PC-9 (cell line): ENCODE measurements around the gene KCTD7.

ENCODE experiments used
- EZH2 ChIP-seq: fragments of 200-600 bp; sonication (generic); IDR thresholded peaks from 2 replicates; pipeline ENCODE4 v1.8.0; 2017; ENCODE audit warnings: antibody characterized with exemption, low read depth
- TF ChIP-seq, protein P1 (sequence below): fragments of 200-600 bp; sonication (generic); conservative IDR thresholded peaks from 2 replicates; pipeline ENCODE4 v1.6.1; 2017; ENCODE audit warnings: mixed run types, antibody characterized with exemption, mild to moderate bottlenecking, moderate library complexity

DNA sequence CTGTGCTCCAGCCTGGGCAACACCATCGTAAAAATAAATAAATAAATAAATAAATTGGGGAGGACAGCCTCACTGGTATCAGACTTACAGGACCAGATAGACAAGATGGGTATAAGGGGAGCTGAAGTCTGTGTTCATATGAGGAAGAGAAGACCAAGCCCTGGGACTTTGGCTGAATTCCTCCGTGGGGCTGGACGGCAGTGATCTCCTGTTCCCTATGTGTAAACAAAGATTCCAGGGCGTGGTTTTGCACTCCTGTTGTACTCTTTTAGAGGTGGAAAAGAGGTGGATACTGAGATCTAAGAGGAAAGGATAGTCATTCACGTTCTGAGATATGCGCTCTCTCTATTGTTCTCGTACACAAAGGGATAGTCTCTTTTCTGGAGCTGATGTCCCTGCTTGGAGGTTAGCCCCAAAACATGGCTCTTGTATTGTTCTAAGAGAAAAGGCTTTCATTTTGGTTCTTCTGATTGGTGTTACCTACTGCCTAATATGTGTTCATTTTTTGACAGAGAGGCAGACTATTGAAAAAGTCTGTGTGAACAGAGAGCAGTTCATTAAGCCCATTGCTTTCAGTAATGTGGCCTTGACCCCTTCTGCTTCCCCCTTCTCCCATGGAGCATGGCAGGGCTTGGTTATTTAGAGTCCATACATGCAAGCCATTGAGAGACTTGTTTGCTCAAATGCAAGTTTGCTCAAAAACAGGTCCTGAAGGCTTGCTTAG is 12.3 kb downstream of the KCTD7 start:
- TF ChIP-seq, protein P1, sequence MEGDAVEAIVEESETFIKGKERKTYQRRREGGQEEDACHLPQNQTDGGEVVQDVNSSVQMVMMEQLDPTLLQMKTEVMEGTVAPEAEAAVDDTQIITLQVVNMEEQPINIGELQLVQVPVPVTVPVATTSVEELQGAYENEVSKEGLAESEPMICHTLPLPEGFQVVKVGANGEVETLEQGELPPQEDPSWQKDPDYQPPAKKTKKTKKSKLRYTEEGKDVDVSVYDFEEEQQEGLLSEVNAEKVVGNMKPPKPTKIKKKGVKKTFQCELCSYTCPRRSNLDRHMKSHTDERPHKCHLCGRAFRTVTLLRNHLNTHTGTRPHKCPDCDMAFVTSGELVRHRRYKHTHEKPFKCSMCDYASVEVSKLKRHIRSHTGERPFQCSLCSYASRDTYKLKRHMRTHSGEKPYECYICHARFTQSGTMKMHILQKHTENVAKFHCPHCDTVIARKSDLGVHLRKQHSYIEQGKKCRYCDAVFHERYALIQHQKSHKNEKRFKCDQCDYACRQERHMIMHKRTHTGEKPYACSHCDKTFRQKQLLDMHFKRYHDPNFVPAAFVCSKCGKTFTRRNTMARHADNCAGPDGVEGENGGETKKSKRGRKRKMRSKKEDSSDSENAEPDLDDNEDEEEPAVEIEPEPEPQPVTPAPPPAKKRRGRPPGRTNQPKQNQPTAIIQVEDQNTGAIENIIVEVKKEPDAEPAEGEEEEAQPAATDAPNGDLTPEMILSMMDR, result no peak
- TF ChIP-seq EZH2, result no peak
